GM19463 (cell line): Measurements from ENCODE around the gene MACROD2.

Experiments used
- ATAC-seq: cut with Tn5 transposase; IDR thresholded peaks from one replicate; pipeline ENCODE4 v1.9.1; 2021; ENCODE audit warnings: mild to moderate bottlenecking, moderate library complexity; ENCODE audit not compliant: unreplicated experiment

MACROD2 gene

GRCh38 chr20:15440049-15440820, 1444.9 kb downstream of the MACROD2 start:
- no peak for ATAC-seq

GRCh38 chr20:15445056-15445840, 1449.9 kb downstream of the MACROD2 start:
- ATAC-seq = no peak

- no peak for ATAC-seq
These were observed 1451.1 kb downstream of the MACROD2 start for GRCh38 chr20:15446373-15446772.

GRCh38 chr20:15447549-15447948, 1452.2 kb downstream of the MACROD2 start:
- no peak for ATAC-seq

GRCh38 chr20:15449061-15449460, 1453.7 kb downstream of the MACROD2 start:
- no peak for ATAC-seq

- no peak for ATAC-seq
These were observed 1455.9 kb downstream of the MACROD2 start for GRCh38 chr20:15451241-15451640.

- ATAC-seq = no peak
These were observed 1460.0 kb downstream of the MACROD2 start for GRCh38 chr20:15455279-15455678.

- no peak for ATAC-seq
These were observed 1466.6 kb downstream of the MACROD2 start for GRCh38 chr20:15461938-15462337.

- ATAC-seq = peak; percentile 70
These were observed 1480.2 kb downstream of the MACROD2 start for GRCh38 chr20:15475483-15475882.

GRCh38 chr20:15476186-15476585, 1480.9 kb downstream of the MACROD2 start:
- ATAC-seq = no peak

GRCh38 chr20:15476781-15477180, 1481.5 kb downstream of the MACROD2 start:
- no peak for ATAC-seq

DNA sequence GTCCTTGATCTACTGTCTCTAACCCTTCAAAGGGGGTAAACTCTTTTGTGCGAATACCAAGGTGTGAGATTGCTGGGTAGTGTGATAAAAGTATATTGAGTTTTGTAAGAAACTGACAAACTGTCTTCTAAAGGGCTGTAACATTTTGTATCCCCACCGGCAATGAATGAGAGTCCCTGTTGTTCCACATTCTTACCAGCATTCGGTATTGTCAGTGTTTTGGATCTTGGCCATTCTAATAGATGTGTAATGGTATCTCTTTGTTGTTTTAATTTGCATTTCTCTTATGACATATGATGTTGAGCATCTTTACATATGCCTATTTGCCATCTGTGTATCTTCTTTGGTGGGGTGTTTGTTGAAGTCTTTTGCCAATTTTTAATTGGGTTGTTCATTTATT, 1487.2 kb downstream of the MACROD2 start:
- no peak for ATAC-seq

DNA sequence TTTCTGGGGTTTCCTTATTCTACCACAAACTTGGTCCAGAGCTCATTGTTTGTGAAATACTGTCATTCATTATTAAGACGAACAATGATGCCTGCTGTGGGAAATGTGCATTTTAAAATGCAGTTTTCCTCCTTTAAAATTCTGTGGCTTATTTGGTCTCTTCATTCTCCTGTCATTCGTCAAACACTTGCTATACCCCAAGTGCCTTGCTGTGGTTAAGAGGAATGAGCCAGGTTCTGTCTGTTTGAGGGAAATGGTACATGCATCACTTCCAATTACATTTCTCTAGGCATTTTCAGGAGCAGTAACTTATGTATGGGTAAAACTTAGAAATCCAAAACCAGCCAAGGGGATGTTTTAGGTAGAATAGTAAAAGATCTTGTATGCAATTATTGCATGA, 1490.2 kb downstream of the MACROD2 start:
- no peak for ATAC-seq

GRCh38 chr20:15487030-15487429, 1491.7 kb downstream of the MACROD2 start:
- no peak for ATAC-seq

DNA sequence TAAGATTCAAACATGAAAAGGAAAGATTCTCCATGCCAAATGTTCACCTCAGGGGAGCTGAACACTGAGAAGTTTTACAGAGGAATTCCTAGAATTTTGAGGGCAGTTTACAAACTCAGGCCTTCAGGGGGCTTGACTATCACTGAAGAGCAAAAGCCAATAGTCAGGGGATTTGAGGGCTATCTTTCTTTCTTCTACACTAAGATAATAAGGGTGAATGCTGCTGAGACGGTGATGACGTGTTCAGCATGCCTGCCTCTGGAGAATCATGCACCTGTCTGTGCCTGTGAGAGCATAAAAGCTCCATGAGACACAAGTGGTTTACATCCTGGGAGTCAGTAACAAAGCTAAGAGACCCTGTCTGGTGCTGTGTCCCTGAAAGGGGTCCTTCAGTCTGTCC, 1492.4 kb downstream of the MACROD2 start:
- no peak for ATAC-seq

GRCh38 chr20:15491575-15491974, 1496.3 kb downstream of the MACROD2 start:
- ATAC-seq = no peak

DNA sequence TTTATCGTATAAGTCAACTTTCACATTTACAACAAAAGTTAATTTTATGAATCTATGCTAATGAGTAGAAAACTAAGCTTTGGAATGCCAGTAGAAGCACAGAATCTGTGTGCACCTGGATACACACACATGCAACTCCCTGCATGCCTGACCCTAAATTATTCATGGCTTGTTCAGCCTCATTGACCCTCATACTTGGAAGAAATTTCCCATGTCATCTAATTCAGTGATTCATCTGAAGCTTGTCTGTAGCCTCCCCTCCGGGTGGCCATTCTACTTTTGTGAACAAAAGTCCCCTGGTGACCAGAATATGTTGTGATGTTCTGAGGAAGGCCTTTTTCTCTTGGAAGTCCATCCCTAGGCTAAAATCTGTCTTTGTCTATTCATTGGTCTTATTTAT, 1499.5 kb downstream of the MACROD2 start:
- ATAC-seq = no peak

- ATAC-seq = no peak
These were observed 1501.3 kb downstream of the MACROD2 start for GRCh38 chr20:15496501-15497039.

- no peak for ATAC-seq
These were observed 1503.6 kb downstream of the MACROD2 start for GRCh38 chr20:15498926-15499325.

- ATAC-seq = no peak
These were observed 1511.0 kb downstream of the MACROD2 start for GRCh38 chr20:15506311-15506710.

- no peak for ATAC-seq
These were observed 1511.8 kb downstream of the MACROD2 start for GRCh38 chr20:15507151-15507550.

- ATAC-seq = no peak
These were observed 1516.2 kb downstream of the MACROD2 start for GRCh38 chr20:15511551-15511950.
